Embryonic facial prominence (tissue), 1 donor: ENCODE data around the gene ACP2.
"Not testable (repeated sequence)": the region's sequence is repeated elsewhere in the genome, so short reads cannot be mapped to it uniquely, and the experiment has no call there.

Source experiments
- DNase-seq: peaks from one replicate; pipeline ENCODE4 v3.0.0-alpha.2; 2016; ENCODE audit errors: extremely low spot score

Gene ACP2

DNA sequence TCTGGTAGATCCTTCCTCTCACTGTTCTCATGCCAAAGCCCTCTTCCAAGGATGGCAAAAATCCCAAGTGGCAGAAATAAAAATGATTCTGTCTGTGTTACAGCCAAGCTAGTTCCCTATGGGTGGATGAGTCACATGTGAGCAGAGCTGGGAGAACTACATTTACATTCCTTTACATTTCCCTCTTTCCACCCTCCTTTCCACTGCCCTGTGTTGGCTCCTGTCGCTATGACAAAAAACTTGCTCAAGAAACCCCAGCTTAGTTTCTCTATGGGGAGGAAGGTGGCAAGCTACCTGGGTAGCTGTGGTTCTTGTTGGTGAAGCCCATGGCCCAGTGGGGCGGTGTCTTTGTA lies 44.0 kb downstream of the ACP2 start:
- DNase-seq, result no peak

DNA sequence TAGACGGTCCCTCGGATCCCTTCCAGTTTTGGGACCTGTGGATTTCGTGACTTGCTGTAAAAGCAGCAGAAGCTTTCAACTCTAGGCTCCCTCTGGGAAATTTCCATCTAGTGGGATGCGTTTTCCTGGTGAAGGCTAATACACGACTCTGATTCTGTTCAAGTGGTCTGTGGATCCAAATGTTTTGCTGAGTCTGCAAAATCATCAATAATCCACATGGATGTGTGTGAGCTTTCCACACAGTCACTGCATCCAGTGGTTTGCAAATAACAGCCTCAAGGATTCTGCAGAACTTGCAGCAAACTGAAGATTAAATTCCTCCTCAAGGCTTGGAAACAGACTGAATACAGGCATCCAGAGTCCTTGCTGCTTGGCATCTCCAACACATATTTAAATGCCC lies 46.0 kb downstream of the ACP2 start:
- DNase-seq, result no peak

DNA sequence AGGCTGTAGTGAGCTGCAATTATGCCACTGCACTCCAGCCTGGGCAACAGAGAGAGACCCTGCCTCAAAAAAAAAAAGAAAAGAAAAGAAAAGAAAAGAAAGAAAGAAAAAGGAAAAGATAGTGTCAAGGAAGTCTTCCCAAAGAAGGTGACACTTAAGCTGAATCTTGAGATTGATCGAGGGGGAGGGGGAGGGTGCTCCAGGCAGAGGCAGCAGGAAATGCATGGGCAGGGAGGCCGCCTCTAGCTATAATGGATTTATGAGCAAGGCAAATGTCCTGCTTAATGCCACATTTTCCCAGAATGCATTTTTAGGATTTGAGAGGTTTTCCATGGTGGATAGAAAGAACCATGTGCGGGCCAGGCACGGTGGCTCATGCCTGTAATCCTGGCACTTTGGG lies 47.6 kb downstream of the ACP2 start:
- no peak for DNase-seq

DNA sequence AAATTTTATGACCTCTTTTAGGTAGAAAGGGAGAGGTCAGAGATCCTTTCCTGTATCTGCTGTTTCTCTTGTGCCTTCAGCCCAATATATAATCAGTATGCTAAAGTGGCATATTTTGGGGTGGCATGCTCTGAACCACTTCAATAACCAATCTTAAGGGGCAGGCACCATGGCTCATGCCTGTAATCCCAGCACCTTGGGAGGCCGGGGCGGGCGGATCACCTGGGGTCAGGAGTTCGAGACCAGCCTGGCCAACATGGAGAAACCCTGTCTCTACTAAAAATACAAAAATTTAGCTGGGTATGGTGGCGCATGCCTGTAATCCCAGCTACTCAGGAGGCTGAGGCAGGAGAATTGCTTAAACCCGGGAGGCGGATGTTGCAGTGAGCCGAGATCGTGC lies 50.5 kb downstream of the ACP2 start:
- not testable (repeated sequence) for DNase-seq

DNA sequence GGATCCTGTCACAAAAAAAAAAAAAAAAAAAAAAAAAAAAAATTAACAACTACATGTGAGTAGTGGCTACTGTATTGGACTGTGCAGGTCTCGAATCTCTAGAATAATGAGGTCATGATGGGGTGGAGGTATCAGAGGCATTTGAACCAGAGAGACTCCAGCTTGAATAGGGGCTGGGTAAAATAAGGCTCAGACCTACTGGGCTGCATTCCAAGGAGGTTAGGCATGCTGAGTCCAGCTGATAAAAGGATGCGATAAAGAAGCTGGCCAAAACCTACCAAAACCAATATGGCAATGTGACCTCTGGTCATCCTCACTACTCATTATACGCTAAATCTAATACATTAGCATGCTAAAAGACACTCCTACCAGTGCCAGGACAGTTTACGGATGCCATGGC lies 56.5 kb downstream of the ACP2 start:
- no peak for DNase-seq

DNA sequence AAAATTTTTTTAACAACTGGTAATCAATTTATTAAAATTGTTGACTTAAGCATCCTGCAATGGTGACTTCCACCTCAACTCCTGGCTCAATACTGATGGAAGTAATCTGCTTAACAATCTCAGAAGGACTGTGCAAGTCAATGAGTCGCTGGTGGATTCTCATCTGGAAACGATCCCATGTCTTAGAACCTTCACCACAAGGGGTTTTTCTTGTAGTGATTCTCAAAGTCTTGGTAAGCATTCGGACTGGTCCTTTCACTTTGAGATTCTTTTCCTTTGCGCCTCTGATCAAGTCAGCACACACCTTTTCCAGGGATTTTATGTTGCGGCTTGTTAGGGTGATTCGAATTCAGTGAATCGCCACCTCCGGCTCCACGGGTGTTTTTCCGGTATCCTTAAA lies 57.5 kb downstream of the ACP2 start:
- DNase-seq, result not testable (repeated sequence)
